Hematopoietic multipotent progenitor cell treated with erythropoietin and hydrocortisone succinate and interleukin-3 and kit ligand, for 6 days (in vitro differentiated cells): ENCODE measurements around the gene TBC1D22A.

Experiments used
- DNase-seq: peaks from one replicate; pipeline ENCODE4 v3.0.0-alpha.2; 2015

Gene TBC1D22A

GRCh38 chr22:46914481-46914880 is 152.0 kb downstream of the TBC1D22A start:
- no peak for DNase-seq

GRCh38 chr22:46914916-46915894 is 152.8 kb downstream of the TBC1D22A start:
- no peak for DNase-seq

- DNase-seq = no peak
Observed at GRCh38 chr22:46915950-46916730, 153.7 kb downstream of the TBC1D22A start.

GRCh38 chr22:46916886-46917770 is 154.7 kb downstream of the TBC1D22A start:
- DNase-seq = no peak

GRCh38 chr22:46917771-46918101 is 155.3 kb downstream of the TBC1D22A start:
- DNase-seq = no peak

- no peak for DNase-seq
Observed at GRCh38 chr22:46918197-46918596, 155.7 kb downstream of the TBC1D22A start.

- DNase-seq = no peak
Observed at GRCh38 chr22:46922037-46922436, 159.6 kb downstream of the TBC1D22A start.

- DNase-seq = no peak
Observed at GRCh38 chr22:46923394-46923793, 160.9 kb downstream of the TBC1D22A start.

- DNase-seq = no peak
Observed at GRCh38 chr22:46925818-46926217, 163.4 kb downstream of the TBC1D22A start.

- DNase-seq = no peak
Observed at GRCh38 chr22:46929046-46929709, 166.7 kb downstream of the TBC1D22A start.

GRCh38 chr22:46929710-46930204 is 167.3 kb downstream of the TBC1D22A start:
- no peak for DNase-seq

GRCh38 chr22:46931414-46931813 is 169.0 kb downstream of the TBC1D22A start:
- no peak for DNase-seq

GRCh38 chr22:46931881-46932280 is 169.4 kb downstream of the TBC1D22A start:
- no peak for DNase-seq

- no peak for DNase-seq
Observed at GRCh38 chr22:46933040-46933930, 170.8 kb downstream of the TBC1D22A start.

- DNase-seq = no peak
Observed at GRCh38 chr22:46934172-46934745, 171.8 kb downstream of the TBC1D22A start.

- peak; percentile 93 for DNase-seq
Observed at GRCh38 chr22:46934746-46935491, 172.5 kb downstream of the TBC1D22A start.

- DNase-seq = no peak
Observed at GRCh38 chr22:46935506-46936377, 173.3 kb downstream of the TBC1D22A start.

- DNase-seq = no peak
Observed at GRCh38 chr22:46936378-46936903, 174.0 kb downstream of the TBC1D22A start.

- no peak for DNase-seq
Observed at GRCh38 chr22:46937185-46937584, 174.7 kb downstream of the TBC1D22A start.
